ENCODE results near the gene ZNF274.

- TF ChIP-seq, protein P1, sequence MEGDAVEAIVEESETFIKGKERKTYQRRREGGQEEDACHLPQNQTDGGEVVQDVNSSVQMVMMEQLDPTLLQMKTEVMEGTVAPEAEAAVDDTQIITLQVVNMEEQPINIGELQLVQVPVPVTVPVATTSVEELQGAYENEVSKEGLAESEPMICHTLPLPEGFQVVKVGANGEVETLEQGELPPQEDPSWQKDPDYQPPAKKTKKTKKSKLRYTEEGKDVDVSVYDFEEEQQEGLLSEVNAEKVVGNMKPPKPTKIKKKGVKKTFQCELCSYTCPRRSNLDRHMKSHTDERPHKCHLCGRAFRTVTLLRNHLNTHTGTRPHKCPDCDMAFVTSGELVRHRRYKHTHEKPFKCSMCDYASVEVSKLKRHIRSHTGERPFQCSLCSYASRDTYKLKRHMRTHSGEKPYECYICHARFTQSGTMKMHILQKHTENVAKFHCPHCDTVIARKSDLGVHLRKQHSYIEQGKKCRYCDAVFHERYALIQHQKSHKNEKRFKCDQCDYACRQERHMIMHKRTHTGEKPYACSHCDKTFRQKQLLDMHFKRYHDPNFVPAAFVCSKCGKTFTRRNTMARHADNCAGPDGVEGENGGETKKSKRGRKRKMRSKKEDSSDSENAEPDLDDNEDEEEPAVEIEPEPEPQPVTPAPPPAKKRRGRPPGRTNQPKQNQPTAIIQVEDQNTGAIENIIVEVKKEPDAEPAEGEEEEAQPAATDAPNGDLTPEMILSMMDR (IDR thresholded peaks at IDR 0.05): no peak
- TF ChIP-seq POLR2A (IDR thresholded peaks at IDR 0.05): no peak
Measured at GRCh38 chr19:58166268-58166667, 16.6 kb upstream of the ZNF274 start.
